ENCODE data around the gene ZNF2. TPM values are rescaled to one million over a fixed set of nuclear protein-coding genes. Genes with fewer than 3 reads are reported as not detected.

The ZNF2 gene
- 6.1 and 9.8 TPM in 2 replicates for total RNA-seq

DNA sequence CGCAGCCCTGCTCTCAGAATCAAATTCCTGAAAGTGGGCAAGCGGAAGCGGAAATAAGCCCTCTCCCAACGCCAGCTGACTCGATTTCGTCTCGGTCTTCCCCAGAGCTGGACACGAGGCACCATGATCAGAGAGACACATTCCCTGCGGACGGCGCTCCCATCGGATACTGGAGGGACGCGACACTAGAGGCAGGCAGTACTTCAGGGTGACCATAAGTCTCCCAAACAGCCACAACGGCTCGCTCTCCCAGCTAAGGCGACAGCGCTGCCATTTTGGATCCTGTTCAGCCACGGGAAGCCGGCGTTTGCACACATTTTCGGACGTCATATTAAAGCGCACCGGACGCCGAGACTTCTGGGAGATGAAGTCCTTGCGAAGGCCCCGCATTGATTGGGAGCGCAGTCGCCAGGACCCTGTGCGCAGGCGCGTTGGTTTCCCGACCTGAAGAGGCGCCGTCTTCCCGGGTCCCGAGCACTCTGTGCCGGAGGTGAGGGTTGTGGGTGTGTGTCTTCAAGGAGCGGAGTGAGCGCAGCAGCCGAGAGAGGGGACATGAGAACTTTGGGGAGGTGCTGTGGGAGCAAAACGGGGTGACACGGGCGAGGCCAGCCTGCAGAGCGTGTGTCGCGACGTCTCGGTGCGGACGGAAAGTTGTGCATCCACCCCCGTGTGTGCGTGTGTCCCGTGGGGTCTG is at the start of gene ZNF2:
Gene ZNF2, plus strand, starts transcription at position 439 of the 694 bp plus-strand sequence. CDS start 10,418 bp downstream, outside the sequence.

DNA sequence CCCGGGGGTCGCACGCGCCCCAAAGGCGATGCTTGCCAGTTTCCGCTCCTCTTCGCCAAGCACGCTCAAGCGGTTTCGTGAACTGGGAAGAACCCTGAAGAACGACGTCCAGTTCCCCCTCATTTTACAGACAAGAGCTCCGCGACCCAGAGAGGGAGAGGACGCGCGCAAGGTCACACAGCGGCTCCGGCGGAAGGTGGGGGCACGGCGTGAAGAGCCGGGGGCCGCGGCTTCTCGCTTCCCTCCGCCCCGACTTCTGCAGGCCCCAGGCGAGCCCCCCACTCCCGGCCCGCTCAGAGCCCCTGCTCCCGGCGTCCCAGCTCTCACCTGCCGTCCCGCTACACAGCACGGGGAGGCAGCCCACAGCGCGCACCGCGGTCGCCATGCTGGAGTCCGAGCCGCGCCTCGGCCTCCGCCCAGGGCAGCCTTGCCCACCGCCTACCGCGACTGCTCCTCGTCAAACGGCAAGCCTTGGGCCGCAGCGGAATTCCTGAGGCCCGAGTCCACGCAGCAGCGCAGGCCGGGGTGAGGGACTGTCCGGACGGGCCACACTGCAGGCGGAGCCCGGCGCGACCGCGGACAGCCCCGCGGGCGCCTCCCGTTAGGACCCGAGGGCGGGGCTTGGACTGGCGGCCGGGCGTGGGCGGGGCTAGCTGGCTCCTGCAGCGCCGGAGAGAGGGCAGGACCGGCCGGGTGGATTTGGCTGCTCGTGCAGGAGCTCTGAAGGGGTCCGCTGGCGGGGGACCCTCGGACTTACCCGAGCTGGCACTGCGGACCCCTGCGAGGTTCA is 44.0 kb upstream of the ZNF2 start, which contains the start of gene MRPS5:
Gene MRPS5, minus strand, starts transcription at position 402 of the 790 bp plus-strand sequence. Its CDS starts 17 bp downstream, at position 385.

GRCh38 chr2:95159690-95160449 is 5.7 kb upstream of the ZNF2 start, which contains the start of gene ZNF514:
TSS of gene ZNF514 (minus strand) at chr2:95159848. CDS start at chr2:95153253, 6,595 bp downstream.

DNA sequence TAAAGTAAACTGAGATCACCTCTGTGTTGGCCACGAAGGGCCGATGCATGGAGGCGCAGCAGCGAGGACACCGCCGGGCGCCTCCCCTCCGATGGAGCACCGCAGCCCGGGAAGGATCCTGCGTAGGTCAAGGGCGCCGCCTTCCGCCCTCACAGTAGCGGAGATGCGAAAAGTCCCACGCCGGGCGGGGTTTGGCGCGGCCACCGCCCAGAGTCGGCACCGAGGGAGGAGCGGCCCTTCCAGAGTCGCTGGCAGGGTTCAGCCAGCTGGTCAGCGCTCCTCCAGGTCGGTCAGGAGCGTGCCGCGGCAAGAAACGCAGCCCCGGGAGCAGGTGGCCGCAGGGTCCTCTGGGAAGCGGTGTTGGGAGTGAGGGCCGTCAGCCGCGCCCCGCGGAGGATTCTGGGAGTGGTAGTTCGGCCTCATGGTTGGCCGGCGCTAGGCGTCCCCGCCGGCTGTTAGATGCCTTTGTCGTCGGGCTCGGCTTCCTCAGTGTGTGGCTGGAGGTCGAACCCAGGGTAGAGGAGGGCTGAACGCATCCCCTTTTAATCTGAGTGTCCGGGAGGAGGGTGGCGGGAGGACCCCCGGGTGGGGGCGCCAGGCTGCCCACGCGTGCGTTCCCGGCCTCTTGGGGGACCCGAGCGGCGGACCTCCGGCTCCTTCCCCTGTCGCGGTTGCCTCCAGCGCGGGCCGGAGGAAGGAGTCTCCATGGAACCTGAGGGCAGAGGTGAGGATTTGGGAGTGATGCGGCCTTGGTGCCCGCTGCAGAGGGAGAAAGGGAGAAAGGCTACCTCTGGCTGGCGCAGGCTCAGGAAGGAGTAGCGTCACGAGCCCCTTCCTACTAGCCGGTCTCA is 41.7 kb downstream of the ZNF2 start, which contains the start of gene ZNF892:
Gene ZNF892, plus strand, starts transcription at position 411 of the 851 bp plus-strand sequence. Its CDS starts 295 bp downstream, at position 706.

Other genes starting within 250 kb of the ZNF2 start
- not detected in 2 replicates for gene MAL, start 140.1 kb upstream of the ZNF2 start, total RNA-seq
- 48.8 and 57.8 TPM in 2 replicates for gene MRPS5, start 44.0 kb upstream of the ZNF2 start, total RNA-seq
- gene ZNF514, start 6.0 kb upstream of the ZNF2 start, total RNA-seq = 9.1 and 12.7 TPM in 2 replicates
- gene ZNF892, start 41.7 kb downstream of the ZNF2 start, total RNA-seq = 3.0 and 4.7 TPM in 2 replicates
- gene PROM2, start 108.6 kb downstream of the ZNF2 start, total RNA-seq = 0.14 and 0.28 TPM in 2 replicates
- 0.57 and 1.0 TPM in 2 replicates for gene KCNIP3, start 131.5 kb downstream of the ZNF2 start, total RNA-seq
- 20.8 and 22.1 TPM in 2 replicates for gene FAHD2A, start 236.9 kb downstream of the ZNF2 start, total RNA-seq